Skeletal muscle satellite cell (primary cell): ENCODE results near the gene CCDC6.

Experiments used
- H3K27me3 ChIP-seq: 2 replicates; pipeline ENCODE4 v1.7.0; 2013; ENCODE audit warnings: low read length; ENCODE audit not compliant: control insufficient read depth, insufficient read depth
- H3K36me3 ChIP-seq: 2 replicates; pipeline ENCODE4 v1.7.0; 2013; ENCODE audit warnings: mild to moderate bottlenecking, control low read depth, low read length; ENCODE audit not compliant: insufficient read depth
- H3K4me1 ChIP-seq: 2 replicates; pipeline ENCODE4 v1.7.0; 2013; ENCODE audit warnings: low read length; ENCODE audit not compliant: control insufficient read depth, insufficient read depth
- H3K4me2 ChIP-seq: 2 replicates; pipeline ENCODE4 v1.7.0; 2013; ENCODE audit warnings: mild to moderate bottlenecking, low read length
- H3K4me3 ChIP-seq: 2 replicates; pipeline ENCODE4 v1.7.0; 2013; ENCODE audit warnings: low read length
- H3K9ac ChIP-seq: 2 replicates; pipeline ENCODE4 v1.7.0; 2013; ENCODE audit warnings: mild to moderate bottlenecking, low read depth, low read length, moderate library complexity
- H3K9me3 ChIP-seq: replicated peaks from 2 replicates; pipeline ENCODE4 v1.7.0; 2013; ENCODE audit warnings: mild to moderate bottlenecking, control low read depth, low read length

The CCDC6 gene

DNA sequence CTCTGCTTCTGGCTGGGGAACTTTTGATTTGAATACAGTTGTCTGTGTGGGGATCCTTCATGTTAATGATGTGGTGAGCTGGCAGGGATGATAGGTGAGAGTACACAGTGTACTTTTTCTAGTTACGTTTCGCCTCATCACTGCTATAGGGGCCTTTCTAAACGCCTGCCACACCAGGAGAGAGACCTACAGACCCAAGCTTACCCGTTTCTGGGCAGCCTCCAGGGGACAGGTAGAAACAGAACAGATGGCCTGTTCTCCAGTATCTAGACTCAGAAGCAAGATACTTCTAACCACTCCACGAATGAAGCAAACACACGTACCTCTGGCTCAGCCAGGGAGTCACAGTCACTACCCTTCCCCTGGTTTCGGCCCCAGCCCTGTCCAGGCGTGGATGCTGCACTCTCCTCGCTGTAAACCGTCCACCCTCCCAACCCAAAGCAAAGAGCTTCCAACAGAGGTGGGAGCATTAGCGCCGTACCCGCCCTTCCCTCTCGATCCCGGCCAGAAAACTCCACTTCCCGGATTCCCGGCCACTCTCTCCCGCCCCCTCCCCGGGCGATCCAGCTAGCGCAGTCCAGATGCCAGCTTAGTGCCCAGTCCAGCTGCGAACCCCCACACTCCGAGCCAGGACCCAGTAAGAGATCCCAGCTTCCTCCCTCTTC lies 1.2 kb downstream of the CCDC6 start:
- Histone ChIP-seq H3K9ac (peak overlapping the region; percentile 92), H3K4me2 (peak overlapping the region; percentile 87), H3K27me3 (no peaks in the 10 kb centered on the region), H3K36me3 (peaks cover 3% of the 10 kb centered on the region), H3K9me3 (no peaks in the 10 kb centered on the region), H3K4me1 (peaks cover 38% of the 10 kb centered on the region), H3K4me3 (peak overlapping the region; percentile 97)

GRCh38 chr10:59904426-59905065 lies 1.8 kb downstream of the CCDC6 start:
- H3K4me3 ChIP-seq: peak overlapping the region; percentile 97
- no peaks in the 10 kb centered on the region for H3K27me3 ChIP-seq
- H3K9me3 ChIP-seq: no peaks in the 10 kb centered on the region
- peaks cover 38% of the 10 kb centered on the region for H3K4me1 ChIP-seq
- peaks cover 3% of the 10 kb centered on the region for H3K36me3 ChIP-seq
- H3K4me2 ChIP-seq: peak overlapping the region; percentile 87
- peak overlapping the region; percentile 92 for H3K9ac ChIP-seq

GRCh38 chr10:59903871-59904270 lies 2.5 kb downstream of the CCDC6 start:
- Histone ChIP-seq H3K4me1 (peaks cover 34% of the 10 kb centered on the region), H3K36me3 (peaks cover 3% of the 10 kb centered on the region), H3K9ac (no peak overlapping the region), H3K4me3 (no peak overlapping the region), H3K9me3 (no peaks in the 10 kb centered on the region), H3K4me2 (peak overlapping the region; percentile 87), H3K27me3 (no peaks in the 10 kb centered on the region)

DNA sequence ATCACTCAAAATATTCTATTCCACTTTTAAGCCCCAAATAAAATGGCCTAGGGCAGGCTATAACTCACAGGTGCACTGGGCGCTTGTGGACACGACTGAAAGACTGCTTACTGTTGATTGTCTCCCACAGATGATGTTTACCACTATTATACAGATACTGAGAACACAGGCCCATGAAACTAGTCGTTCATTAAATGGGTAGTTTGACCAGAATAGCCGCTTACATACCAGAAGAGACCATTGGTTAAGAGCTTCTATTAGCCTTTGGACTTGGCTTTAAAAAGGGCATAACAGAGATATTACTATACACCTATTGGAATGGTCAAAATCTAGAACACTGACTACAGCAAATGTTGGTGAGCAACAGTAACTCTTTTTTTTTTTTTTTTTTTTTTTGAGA lies 4.3 kb downstream of the CCDC6 start:
- H3K9me3 ChIP-seq: no peaks in the 10 kb centered on the region
- H3K4me2 ChIP-seq: no peak overlapping the region
- H3K4me3 ChIP-seq: no peak overlapping the region
- H3K36me3 ChIP-seq: peaks cover 3% of the 10 kb centered on the region
- H3K9ac ChIP-seq: no peak overlapping the region
- no peaks in the 10 kb centered on the region for H3K27me3 ChIP-seq
- H3K4me1 ChIP-seq: peaks cover 18% of the 10 kb centered on the region

- Histone ChIP-seq H3K4me1 (peaks cover 17% of the 10 kb centered on the region), H3K4me3 (no peak overlapping the region), H3K36me3 (peaks cover 3% of the 10 kb centered on the region), H3K4me2 (no peak overlapping the region), H3K9ac (no peak overlapping the region), H3K9me3 (no peaks in the 10 kb centered on the region), H3K27me3 (no peaks in the 10 kb centered on the region)
These were observed 4.9 kb downstream of the CCDC6 start for GRCh38 chr10:59901470-59901869.

DNA sequence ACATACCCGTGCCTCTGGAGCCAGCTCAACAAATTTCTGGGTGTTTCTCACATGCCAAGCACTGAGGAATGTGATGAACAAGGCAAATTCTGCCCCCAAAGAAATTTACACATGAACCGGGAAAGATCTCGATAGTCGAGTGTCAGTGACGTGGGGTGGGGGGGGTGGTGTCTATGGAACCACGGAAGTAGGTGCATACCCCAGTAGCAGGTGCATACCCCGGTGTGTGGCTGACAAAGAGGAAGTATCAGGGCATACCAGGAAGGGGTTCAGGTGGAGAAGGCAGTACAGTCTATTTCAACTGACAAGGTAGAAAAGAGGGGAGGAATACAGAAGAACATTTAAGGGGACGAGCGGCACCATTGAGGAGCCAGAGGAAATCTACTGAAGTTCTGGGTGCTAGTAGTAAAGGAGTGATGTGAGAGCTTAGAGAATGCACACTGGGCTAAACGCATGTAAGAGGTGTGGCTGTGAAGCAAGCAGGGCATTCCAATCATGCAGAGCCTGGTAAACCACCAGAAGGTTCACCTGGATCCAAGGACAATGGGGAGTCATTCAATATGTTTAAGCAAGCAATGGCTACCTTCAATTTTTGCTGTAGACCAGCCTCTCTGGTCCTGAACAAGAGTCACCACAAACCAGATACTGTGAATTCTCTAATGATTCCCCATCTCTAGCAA lies 6.2 kb downstream of the CCDC6 start:
- Histone ChIP-seq H3K9ac (no peak overlapping the region), H3K36me3 (peaks cover 3% of the 10 kb centered on the region), H3K27me3 (no peaks in the 10 kb centered on the region), H3K9me3 (no peaks in the 10 kb centered on the region), H3K4me3 (no peak overlapping the region), H3K4me2 (no peak overlapping the region), H3K4me1 (peaks cover 17% of the 10 kb centered on the region)

DNA sequence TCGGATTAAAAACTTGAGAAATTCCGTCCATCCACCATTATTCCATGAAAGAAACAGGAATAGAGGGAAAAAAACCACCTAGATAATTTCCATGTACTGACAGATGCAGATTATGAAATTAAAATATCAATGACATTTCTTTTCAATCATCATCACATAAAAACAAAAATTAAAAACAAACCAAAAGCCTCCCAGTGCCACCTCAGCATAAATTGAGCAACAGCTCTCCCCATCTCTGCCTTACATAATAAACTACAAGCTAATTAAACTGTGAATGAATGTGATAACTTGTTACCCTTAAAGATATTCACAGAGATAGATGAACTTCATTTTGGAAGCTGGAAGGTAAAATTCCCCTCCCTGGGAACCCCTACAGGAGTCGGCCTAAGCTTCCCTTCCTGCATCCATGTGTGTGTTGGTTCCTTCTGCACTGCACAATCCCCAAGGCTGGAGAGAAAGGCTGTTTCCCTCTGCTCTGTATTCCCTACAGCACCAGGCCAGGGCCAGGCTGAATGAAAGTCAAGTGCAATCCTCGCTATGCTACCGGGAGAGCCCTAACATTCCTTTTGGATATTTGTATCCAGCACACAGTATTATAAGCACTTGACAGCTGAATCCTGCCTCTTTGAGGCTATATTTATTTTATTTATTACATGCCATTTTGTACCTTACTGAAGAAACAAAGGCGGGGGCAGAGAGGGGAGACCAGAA lies 8.1 kb downstream of the CCDC6 start:
- H3K9ac ChIP-seq: no peak overlapping the region
- peaks cover 11% of the 10 kb centered on the region for H3K4me1 ChIP-seq
- no peak overlapping the region for H3K4me2 ChIP-seq
- no peak overlapping the region for H3K4me3 ChIP-seq
- H3K9me3 ChIP-seq: no peaks in the 10 kb centered on the region
- peaks cover 3% of the 10 kb centered on the region for H3K36me3 ChIP-seq
- H3K27me3 ChIP-seq: no peaks in the 10 kb centered on the region

DNA sequence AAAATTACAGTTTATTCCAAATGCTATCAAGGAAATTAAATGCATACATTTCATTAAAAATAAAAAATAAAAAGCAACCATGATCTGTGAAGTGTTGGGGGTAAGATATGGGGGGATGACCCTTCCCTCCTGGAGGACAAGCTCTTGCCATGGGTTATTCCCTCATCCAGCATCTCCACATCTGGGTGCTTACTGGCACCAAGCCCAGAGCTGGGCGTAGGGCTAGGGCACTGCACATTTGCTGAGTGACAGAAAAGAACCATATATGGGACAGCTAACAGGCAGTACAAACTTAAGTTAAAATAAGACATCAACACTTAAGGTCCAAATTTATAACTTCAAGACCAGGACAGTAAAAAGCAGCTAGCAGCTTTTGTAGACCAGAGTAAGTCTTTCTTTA lies 10.2 kb downstream of the CCDC6 start:
- Histone ChIP-seq H3K4me3 (no peak overlapping the region), H3K4me1 (peaks cover 17% of the 10 kb centered on the region), H3K4me2 (no peak overlapping the region), H3K9ac (no peak overlapping the region), H3K36me3 (no peaks in the 10 kb centered on the region), H3K27me3 (no peaks in the 10 kb centered on the region), H3K9me3 (no peaks in the 10 kb centered on the region)

- Histone ChIP-seq H3K4me1 (peaks cover 17% of the 10 kb centered on the region), H3K27me3 (no peaks in the 10 kb centered on the region), H3K4me3 (no peak overlapping the region), H3K9ac (no peak overlapping the region), H3K9me3 (no peaks in the 10 kb centered on the region), H3K36me3 (no peaks in the 10 kb centered on the region), H3K4me2 (no peak overlapping the region)
These were observed 10.7 kb downstream of the CCDC6 start for GRCh38 chr10:59895629-59896116.

DNA sequence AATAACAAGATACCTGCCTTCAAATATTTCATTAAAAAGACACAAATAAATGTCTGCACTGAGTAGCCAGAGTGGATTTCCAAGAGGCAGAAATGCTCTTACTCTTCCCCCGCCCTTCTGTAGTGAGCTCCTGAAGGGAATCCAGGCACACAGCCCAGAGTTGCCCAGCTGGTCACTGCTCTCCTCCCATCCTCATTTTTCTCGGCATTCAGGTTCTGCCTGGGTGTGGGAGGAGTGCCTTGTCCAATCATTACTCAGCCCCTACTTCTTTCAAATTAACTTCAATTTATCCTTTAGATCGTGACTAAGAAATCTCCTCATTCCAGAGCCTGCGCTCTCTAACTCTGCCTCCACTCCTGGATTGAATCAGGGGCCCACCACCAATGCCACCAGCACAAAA lies 12.2 kb downstream of the CCDC6 start:
- Histone ChIP-seq H3K9me3 (no peaks in the 10 kb centered on the region), H3K4me2 (peak overlapping the region; percentile 52), H3K4me3 (no peak overlapping the region), H3K9ac (no peak overlapping the region), H3K4me1 (peaks cover 17% of the 10 kb centered on the region), H3K36me3 (no peaks in the 10 kb centered on the region), H3K27me3 (no peaks in the 10 kb centered on the region)

GRCh38 chr10:59892697-59893096 lies 13.7 kb downstream of the CCDC6 start:
- Histone ChIP-seq H3K4me1 (peaks cover 17% of the 10 kb centered on the region), H3K9ac (no peak overlapping the region), H3K36me3 (no peaks in the 10 kb centered on the region), H3K4me2 (no peak overlapping the region), H3K27me3 (no peaks in the 10 kb centered on the region), H3K4me3 (no peak overlapping the region), H3K9me3 (no peaks in the 10 kb centered on the region)
